Endothelial cell of umbilical vein (primary cell): ENCODE results near the gene ETV3L.

Experiments used
- EZH2 ChIP-seq: IDR thresholded peaks from 2 replicates; pipeline ENCODE4 v1.6.1; 2012; ENCODE audit warnings: borderline replicate concordance, low read depth, mild to moderate bottlenecking, moderate library complexity, low read length, inconsistent platforms; ENCODE audit not compliant: severe bottlenecking
- FOS ChIP-seq: IDR thresholded peaks from 2 replicates; pipeline ENCODE4 v1.6.1; 2011; ENCODE audit warnings: mild to moderate bottlenecking, low read length, moderate library complexity, borderline replicate concordance; ENCODE audit not compliant: insufficient read depth
- GATA2 ChIP-seq: IDR thresholded peaks from 2 replicates; pipeline ENCODE4 v1.7.0; 2011; ENCODE audit warnings: low read depth, mild to moderate bottlenecking, moderate library complexity, mixed read lengths, low read length; ENCODE audit not compliant: insufficient read length, insufficient read depth
- JUN ChIP-seq: IDR thresholded peaks from 2 replicates; pipeline ENCODE4 v1.6.1; 2011; ENCODE audit warnings: borderline replicate concordance, low read depth; ENCODE audit not compliant: insufficient read length, insufficient read depth
- MYC ChIP-seq: IDR thresholded peaks from one replicate; pipeline ENCODE4 v1.6.1; 2011; ENCODE audit warnings: mild to moderate bottlenecking, low read depth, low read length
- POLR2A ChIP-seq: IDR thresholded peaks from 2 replicates; pipeline ENCODE4 v1.6.1; 2012; ENCODE audit warnings: low read depth, mild to moderate bottlenecking, control low read depth, low read length
- POLR2AphosphoS5 ChIP-seq: IDR thresholded peaks from 2 replicates; pipeline ENCODE4 v1.6.1; 2012; ENCODE audit warnings: low read depth, mild to moderate bottlenecking, control low read depth, low read length, moderate library complexity; ENCODE audit not compliant: insufficient read depth
- TF ChIP-seq, protein P1 (sequence below), 2 donors: IDR thresholded peaks; 1 replicate in 1 of 2; 2 replicates in 1 of 2; pipeline ENCODE4 v1.5.1; 2011; ENCODE audit warnings: low read length in 2 of 2, mild to moderate bottlenecking in 2 of 2, moderate library complexity in 2 of 2, control low read depth in 1 of 2, inconsistent platforms in 1 of 2, low read depth in 1 of 2; ENCODE audit not compliant: insufficient read depth in 1 of 2; ENCODE audit errors: extremely low read depth in 1 of 2
- TF ChIP-seq, protein P2 (sequence below): IDR thresholded peaks from 2 replicates; pipeline ENCODE4 v1.6.1; 2011; ENCODE audit not compliant: insufficient read depth, insufficient read length

GRCh38 chr1:157111396-157112165, 12.0 kb upstream of the ETV3L start:
- TF ChIP-seq, protein P1, sequence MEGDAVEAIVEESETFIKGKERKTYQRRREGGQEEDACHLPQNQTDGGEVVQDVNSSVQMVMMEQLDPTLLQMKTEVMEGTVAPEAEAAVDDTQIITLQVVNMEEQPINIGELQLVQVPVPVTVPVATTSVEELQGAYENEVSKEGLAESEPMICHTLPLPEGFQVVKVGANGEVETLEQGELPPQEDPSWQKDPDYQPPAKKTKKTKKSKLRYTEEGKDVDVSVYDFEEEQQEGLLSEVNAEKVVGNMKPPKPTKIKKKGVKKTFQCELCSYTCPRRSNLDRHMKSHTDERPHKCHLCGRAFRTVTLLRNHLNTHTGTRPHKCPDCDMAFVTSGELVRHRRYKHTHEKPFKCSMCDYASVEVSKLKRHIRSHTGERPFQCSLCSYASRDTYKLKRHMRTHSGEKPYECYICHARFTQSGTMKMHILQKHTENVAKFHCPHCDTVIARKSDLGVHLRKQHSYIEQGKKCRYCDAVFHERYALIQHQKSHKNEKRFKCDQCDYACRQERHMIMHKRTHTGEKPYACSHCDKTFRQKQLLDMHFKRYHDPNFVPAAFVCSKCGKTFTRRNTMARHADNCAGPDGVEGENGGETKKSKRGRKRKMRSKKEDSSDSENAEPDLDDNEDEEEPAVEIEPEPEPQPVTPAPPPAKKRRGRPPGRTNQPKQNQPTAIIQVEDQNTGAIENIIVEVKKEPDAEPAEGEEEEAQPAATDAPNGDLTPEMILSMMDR (IDR thresholded peaks at IDR 0.05; ENCODE audit: extremely low read depth in 1 of 2, insufficient read depth in 1 of 2, low read depth in 1 of 2, low read length in 2 of 2): no peak
- no peak for TF ChIP-seq POLR2A
- TF ChIP-seq EZH2: no peak
- no peak for TF ChIP-seq POLR2AphosphoS5
- TF ChIP-seq JUN: no peak
- TF ChIP-seq, protein P2, sequence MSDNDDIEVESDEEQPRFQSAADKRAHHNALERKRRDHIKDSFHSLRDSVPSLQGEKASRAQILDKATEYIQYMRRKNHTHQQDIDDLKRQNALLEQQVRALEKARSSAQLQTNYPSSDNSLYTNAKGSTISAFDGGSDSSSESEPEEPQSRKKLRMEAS: no peak
- no peak for TF ChIP-seq FOS
- TF ChIP-seq GATA2: no peak
- no peak for TF ChIP-seq MYC
